Measurements from ENCODE around the gene PRDM8.

The PRDM8 gene

GRCh38 chr4:80231180-80231579, 33.9 kb downstream of the PRDM8 start:
- DNase-seq = peak; percentile 55

DNA sequence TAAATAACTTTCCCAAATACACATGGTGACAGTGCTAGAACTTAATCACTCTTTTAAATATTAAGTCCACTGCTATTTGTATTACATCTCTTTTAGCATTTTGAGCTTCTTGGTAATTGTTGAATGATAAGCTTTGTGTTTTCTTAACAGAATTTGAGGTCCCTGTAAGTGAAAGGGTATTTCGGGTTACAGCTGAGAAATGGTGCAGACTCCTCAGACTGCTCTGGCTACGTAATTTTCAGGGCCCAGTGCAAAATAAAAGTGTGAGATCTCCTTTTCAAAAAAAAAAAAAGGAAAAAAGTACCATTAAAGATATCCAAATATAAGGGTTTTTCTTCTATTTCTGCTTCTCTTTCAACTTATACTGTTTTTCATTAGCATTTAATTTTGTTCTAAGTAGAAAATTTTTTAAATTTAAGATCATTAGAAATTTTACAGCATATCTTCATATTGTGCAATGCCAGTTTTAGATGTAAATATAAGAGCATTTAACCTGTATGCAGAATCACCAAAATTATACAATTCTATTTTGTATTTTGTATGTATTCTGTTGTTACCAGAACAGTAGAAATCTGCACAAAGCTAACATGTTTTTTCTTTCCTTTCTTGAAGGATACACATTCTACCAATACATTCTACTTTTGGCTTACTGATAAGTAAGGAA, 35.5 kb downstream of the PRDM8 start:
- no peak for DNase-seq

GRCh38 chr4:80233390-80233789, 36.1 kb downstream of the PRDM8 start:
- no peak for DNase-seq

DNA sequence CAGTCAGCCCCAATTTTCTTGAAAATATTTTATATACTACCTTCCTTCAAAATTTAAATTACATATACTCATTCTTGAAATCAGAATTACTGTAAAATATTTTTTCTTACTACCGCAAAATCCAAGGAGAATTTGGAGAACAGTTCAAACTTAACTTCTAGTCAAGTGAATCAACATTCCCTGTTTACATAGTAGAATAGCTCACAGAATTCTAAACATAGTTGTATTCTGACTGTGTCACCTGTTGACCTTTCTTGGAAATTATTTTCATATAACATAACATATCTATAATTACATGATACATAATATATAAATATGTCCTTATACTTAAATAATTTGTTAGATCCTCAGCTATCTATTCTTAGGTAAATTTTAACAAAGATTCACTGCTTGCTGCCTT, 38.1 kb downstream of the PRDM8 start:
- peak; percentile 83 for DNase-seq

- peak; percentile 98 for DNase-seq
Observed at GRCh38 chr4:80237992-80238391, 40.7 kb downstream of the PRDM8 start.

GRCh38 chr4:80239480-80240150, 42.3 kb downstream of the PRDM8 start:
- DNase-seq = peak; percentile 90

- DNase-seq = peak; percentile 85
Observed at GRCh38 chr4:80240976-80241375, 43.7 kb downstream of the PRDM8 start.

GRCh38 chr4:80243274-80244018, 46.1 kb downstream of the PRDM8 start:
- DNase-seq = no peak

GRCh38 chr4:80247484-80247883, 50.2 kb downstream of the PRDM8 start:
- DNase-seq = peak; percentile 35

DNA sequence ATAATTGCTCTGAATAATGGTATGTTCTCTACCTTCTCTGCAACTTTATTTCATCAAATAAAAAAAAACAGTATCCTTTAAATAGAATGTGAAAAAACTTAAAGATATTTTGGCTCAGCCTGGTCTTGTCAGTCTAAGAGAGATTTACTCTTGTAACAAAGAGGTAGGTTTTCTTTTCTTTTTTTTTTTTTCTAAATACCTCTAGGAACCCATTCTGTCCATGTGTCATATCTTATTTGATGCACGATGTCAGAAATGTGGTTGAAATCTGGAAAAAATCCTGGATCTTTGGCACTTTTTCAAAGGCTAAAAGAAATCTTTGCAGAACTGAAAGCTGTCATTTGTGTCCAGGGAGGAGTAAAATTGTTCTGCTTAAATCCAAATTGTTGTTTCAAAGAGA, 51.8 kb downstream of the PRDM8 start:
- DNase-seq = peak; percentile 63

DNA sequence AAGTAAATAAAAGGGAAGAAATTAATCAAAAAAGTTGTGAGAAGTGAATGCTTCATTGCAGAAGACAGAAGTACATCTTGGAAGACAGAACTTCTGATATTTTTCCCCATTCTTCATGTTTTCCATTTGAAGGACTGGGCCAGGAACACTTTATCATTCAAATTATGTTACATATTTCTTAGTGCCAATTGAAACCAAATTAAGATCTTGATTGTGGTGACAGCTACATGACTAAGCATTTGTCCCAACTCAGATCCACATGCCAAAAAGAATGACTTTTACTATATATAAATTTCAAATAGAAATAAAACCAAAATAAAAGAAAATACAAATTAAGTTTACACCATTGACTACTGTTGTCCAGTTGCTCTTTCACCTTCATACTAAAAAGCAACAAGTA, 55.1 kb downstream of the PRDM8 start:
- DNase-seq = no peak

DNA sequence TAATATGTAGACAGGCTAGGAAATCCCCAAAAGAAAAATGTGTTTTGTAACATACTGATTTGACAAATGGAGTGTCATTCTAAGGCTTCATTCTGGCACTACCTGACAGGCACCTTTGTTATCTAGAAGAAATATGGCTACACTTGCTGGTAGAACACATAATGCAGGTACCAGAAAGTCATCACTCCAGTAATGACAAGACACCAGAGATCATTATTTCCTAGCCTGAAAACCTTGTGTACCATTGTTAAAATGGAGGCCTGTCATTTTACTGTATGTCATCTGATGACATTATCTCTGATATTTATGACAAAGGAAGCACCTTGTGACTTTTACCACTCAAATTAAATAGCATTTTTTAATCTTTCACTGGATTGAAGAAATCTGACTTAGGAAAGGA, 55.6 kb downstream of the PRDM8 start:
- no peak for DNase-seq

DNA sequence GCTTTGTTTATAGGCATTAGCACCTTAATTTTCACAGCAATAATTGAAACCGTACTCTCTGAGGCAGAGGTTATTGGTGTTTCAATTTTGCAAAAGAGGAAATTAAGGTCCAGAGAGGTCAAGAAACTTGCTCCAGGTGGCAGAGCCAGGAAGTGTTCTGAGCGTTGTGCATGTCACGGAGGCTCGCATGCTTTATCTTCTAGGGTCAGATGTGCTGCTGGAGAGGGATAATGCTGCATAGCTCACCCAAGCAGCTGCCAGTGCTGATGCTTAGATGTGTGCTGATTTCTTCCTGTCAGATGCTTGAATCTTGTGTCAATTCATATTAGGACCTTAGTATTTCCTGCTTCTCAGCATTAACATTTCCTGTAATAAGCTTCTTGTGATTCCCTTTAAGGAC, 56.2 kb downstream of the PRDM8 start:
- DNase-seq = no peak
